Ovary (tissue), 9 donors: ENCODE measurements around the gene XRCC5. TPM values are rescaled to one million over a fixed set of nuclear protein-coding genes. Genes with fewer than 3 reads are reported as not detected.

Source experiments
- DNase-seq, 5 donors: peaks; one replicate each; pipeline ENCODE4 v3.0.0-alpha.2; 2019 to 2020
- H3K27ac ChIP-seq, 2 donors: fragments of 200-600 bp; one replicate each; pipeline versions ENCODE4 v1.5.1 to v1.8.0; 2019 to 2022
- H3K27me3 ChIP-seq: fragments of 200-600 bp; one replicate; pipeline ENCODE4 v1.8.0; 2022
- H3K36me3 ChIP-seq: fragments of 200-600 bp; sonication (generic); one replicate; pipeline ENCODE4 v1.5.1; 2019
- H3K4me1 ChIP-seq: one replicate; pipeline ENCODE4 v1.8.1; 2013; ENCODE audit warnings: mild to moderate bottlenecking, moderate library complexity; ENCODE audit not compliant: insufficient read depth
- H3K4me3 ChIP-seq: fragments of 200-600 bp; sonication (generic); one replicate; pipeline ENCODE4 v1.5.1; 2017
- H3K9me3 ChIP-seq, 2 donors: fragments of 200-600 bp in 1 of 2; sonication (generic) in 1 of 2; one replicate each; pipeline versions ENCODE4 v1.5.1 to v1.8.1; 2013 to 2019; ENCODE audit warnings: mild to moderate bottlenecking in 1 of 2, moderate library complexity in 1 of 2
- EP300 ChIP-seq: sonication (generic); formaldehyde crosslinking; IDR thresholded peaks from one replicate; pipeline ENCODE4 v1.6.1; 2017; ENCODE audit warnings: antibody characterized with exemption
- POLR2A ChIP-seq: fragments of 450-650 bp; IDR thresholded peaks from one replicate; pipeline ENCODE4 v1.6.1; 2017; ENCODE audit warnings: antibody characterized with exemption, mild to moderate bottlenecking, moderate library complexity
- WGBS, 3 donors: extraction: QIAGEN DNeasy Blood & Tissue Kit in 1 of 3; methylation state at CpG; one replicate each; pipeline versions ENCODE4 v1.1.5 to v1.1.7; 2013 to 2017; 5-methylcytosine and 5-hydroxymethylcytosine counted together
- intact Hi-C, 4 donors: fragments of 100-400 bp; cut with DNase I; formaldehyde crosslinking; loops; one replicate each; pipeline versions ENCODE4 v1.11.0 to v1.15.1; 2022 to 2023
- polyA plus RNA-seq, 2 donors: library from polyadenylated mRNA; stranded (reverse); fragments of 200-250 nt in 1 of 2; fragments of 350-450 nt in 1 of 2; fragmentation: Illumina TruSeq in 1 of 2; extraction: RNeasy Lipid Tissue Mini Kit (QIAGEN cat#74804) in 1 of 2; gene quantifications; one replicate each; pipeline ENCODE4 v1.2.3, GENCODE V29; 2013 to 2014
- total RNA-seq, 7 donors: library from RNA; depleted of rRNA in 2 of 7; stranded (reverse); fragments of >200 nt in 2 of 7; fragmentation: NEBNext Ultra II Directional in 3 of 7; extraction: Animal tissue kit (Norgen Biotek cat#: 25700) in 3 of 7; gene quantifications; one replicate each; pipeline versions ENCODE4 v1.1.0 to v1.2.4, GENCODE V29; 2016 to 2023
- TF ChIP-seq, protein P1 (sequence below), 3 donors: fragments of 450-650 bp in 2 of 3; fragments of 200-600 bp in 1 of 3; IDR thresholded peaks; one replicate each; pipeline versions ENCODE4 v1.5.1 to v1.8.0; 2016 to 2022; ENCODE audit warnings: antibody characterized with exemption in 3 of 3, mild to moderate bottlenecking in 1 of 3
- donor health status: DM: no; HTN: no; CAD: no; lungs with moderate emphysema.
- donor health status: DM: no; HTN: no; CAD: no.
- donor health status: Bipolar disorder and iron deficiency.
- donor health status: DM: yes; HTN: yes; CAD: no.
- donor health status: DM: no; HTN: no; CAD: no.
- donor health status: DM: yes; HTN: yes; CAD: no.

XRCC5 gene
- total and polyA plus RNA-seq, 9 donors: 109 to 223 (median 206) TPM

DNA sequence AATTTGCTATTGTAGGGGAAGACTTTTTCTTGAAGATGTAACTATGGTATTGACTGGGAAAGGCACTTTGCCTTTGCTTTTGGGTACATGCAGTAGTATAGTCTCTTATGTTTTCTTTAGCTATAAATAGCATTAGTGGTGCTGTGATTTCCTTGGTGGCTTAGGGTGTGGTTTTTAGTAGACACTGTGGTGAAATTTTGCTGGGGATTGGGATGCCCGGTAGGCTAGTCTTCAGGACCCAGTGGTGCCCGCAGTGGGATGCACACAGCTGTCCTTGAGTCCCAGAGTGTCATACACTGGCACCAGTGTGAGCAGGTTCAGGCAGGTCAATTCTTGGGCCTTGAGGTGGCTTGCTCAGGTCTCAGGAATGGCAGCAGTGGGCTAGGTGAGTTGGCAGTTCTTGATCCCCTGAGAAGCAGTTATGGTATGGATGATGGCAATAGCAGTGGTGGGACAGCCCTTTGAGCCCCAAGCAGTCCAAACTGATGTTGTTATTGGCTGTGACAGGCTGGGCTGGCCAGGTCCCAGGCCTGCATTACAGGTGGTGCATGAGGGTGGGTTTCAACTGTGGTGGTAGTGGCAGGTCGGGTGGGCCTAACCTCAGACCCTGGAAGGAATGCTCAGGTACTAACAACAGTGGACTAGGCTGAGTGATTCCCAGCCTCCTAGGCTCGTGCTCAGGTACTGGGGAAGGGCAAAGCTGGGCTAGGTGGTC, 124.3 kb downstream of the XRCC5 start:
- TF ChIP-seq POLR2A: no peak
- TF ChIP-seq EP300: no peak
- TF ChIP-seq, protein P1, sequence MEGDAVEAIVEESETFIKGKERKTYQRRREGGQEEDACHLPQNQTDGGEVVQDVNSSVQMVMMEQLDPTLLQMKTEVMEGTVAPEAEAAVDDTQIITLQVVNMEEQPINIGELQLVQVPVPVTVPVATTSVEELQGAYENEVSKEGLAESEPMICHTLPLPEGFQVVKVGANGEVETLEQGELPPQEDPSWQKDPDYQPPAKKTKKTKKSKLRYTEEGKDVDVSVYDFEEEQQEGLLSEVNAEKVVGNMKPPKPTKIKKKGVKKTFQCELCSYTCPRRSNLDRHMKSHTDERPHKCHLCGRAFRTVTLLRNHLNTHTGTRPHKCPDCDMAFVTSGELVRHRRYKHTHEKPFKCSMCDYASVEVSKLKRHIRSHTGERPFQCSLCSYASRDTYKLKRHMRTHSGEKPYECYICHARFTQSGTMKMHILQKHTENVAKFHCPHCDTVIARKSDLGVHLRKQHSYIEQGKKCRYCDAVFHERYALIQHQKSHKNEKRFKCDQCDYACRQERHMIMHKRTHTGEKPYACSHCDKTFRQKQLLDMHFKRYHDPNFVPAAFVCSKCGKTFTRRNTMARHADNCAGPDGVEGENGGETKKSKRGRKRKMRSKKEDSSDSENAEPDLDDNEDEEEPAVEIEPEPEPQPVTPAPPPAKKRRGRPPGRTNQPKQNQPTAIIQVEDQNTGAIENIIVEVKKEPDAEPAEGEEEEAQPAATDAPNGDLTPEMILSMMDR (IDR thresholded peaks at IDR 0.05): no peak
- H3K9me3 ChIP-seq: peaks cover 0 to 4% of the 10 kb centered on the region in 2 donors
- no peaks in the 10 kb centered on the region for H3K27me3 ChIP-seq
- WGBS, 3 donors: 84 to 91% (median 90%) methylated on average over 4 of the region's 4 CpGs
- no peak for DNase-seq
- H3K27ac ChIP-seq: no peak overlapping the region
- H3K36me3 ChIP-seq: no peaks in the 10 kb centered on the region
- H3K4me1 ChIP-seq: no peaks in the 10 kb centered on the region
- H3K4me3 ChIP-seq: no peak overlapping the region
- intact Hi-C loops: no loop called here

DNA sequence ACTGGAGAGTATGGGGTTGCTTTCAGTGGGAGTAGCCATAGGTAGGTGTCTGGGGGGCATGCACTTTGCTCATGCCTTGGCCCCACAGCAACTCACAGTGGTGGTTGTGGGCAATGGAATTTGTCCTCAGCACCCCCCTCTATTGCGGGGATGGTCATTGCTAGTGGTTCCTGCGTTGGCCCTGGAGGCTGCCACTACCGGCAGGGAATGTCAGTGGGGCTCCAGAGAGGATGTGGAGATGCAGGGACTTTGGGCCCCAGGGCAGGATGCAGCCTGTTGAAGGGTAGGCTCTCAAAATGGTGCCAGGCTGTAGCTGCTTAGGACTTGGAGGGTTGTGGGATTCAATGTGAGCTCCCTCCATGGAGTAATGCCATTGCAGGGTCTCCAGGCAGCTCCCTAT, 125.0 kb downstream of the XRCC5 start:
- peaks cover 0 to 4% of the 10 kb centered on the region in 2 donors for H3K9me3 ChIP-seq
- no peaks in the 10 kb centered on the region for H3K4me1 ChIP-seq
- H3K27ac ChIP-seq: no peak overlapping the region
- intact Hi-C loops: no loop called here
- DNase-seq: no peak
- WGBS, 3 donors: 88 to 100% (median 95%) methylated on average over 3 of the region's 3 CpGs
- no peak overlapping the region for H3K4me3 ChIP-seq
- TF ChIP-seq, protein P1 (IDR thresholded peaks at IDR 0.05): no peak
- no peak for TF ChIP-seq EP300
- TF ChIP-seq POLR2A: no peak
- no peaks in the 10 kb centered on the region for H3K27me3 ChIP-seq
- H3K36me3 ChIP-seq: no peaks in the 10 kb centered on the region

DNA sequence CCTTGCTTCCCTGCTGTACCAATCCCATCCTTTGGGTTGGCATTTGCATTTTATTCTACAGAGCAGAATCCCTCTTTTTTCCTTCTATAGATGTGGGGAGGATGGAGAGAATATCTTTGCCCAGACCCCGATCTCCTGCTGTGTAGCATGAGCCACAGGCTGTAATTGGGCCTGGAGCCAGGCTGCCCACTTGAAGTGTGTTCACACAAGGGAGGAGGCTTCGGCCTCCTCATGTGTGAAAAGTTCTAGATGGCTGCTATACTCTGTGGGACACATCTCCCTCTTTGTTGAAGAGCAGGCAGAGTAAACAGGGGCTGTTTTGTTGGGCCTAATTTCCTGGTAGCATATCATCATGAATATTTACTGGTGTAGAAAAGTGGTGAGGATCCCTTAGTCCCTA, 126.3 kb downstream of the XRCC5 start:
- TF ChIP-seq, protein P1 (IDR thresholded peaks at IDR 0.05): no peak
- TF ChIP-seq EP300: no peak
- no peak for TF ChIP-seq POLR2A
- WGBS, 3 donors: 87 to 95% (median 91%) methylated on average over 2 of the region's 2 CpGs
- no peaks in the 10 kb centered on the region for H3K36me3 ChIP-seq
- DNase-seq: no peak
- H3K27me3 ChIP-seq: no peaks in the 10 kb centered on the region
- H3K9me3 ChIP-seq: peaks cover 0 to 4% of the 10 kb centered on the region in 2 donors
- intact Hi-C loops: no loop called here
- H3K4me3 ChIP-seq: no peak overlapping the region
- no peaks in the 10 kb centered on the region for H3K4me1 ChIP-seq
- no peak overlapping the region for H3K27ac ChIP-seq

DNA sequence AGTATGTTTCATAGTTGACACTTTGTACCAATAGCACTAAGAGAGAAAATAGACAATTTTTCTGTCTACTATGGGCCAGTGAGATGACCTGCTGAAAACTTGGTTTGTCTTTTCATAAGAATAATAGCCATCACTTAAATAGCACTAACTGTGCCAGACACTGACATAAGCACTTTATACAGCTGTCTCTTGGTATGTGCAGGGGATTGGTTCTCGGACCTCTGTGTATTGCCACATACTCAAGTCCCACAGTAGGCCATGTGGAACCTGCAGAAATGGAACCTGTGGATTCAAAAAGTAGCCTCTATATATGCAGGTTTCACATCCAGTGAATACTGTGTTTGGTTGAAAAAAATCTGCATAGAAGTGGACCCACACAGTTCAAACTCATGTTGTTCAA, 126.7 kb downstream of the XRCC5 start:
- WGBS, 3 donors: 88 to 97% (median 96%) methylated on average over 1 of the region's 1 CpG

More for the DNA sequence above, 126.7 kb downstream of the XRCC5 start:
- H3K4me1 ChIP-seq: no peaks in the 10 kb centered on the region
- no peak overlapping the region for H3K4me3 ChIP-seq
- intact Hi-C loops: no loop called here
- peaks cover 0 to 4% of the 10 kb centered on the region in 2 donors for H3K9me3 ChIP-seq
- TF ChIP-seq POLR2A (no peak), EP300 (no peak)
- TF ChIP-seq, protein P1 (IDR thresholded peaks at IDR 0.05): no peak
- no peak overlapping the region for H3K27ac ChIP-seq
- no peak for DNase-seq
- no peaks in the 10 kb centered on the region for H3K36me3 ChIP-seq
- no peaks in the 10 kb centered on the region for H3K27me3 ChIP-seq
